Type B pancreatic cell (in vitro differentiated cells): ENCODE results near the gene STON2. TPM values are rescaled to one million over a fixed set of nuclear protein-coding genes. Genes with fewer than 3 reads are reported as not detected.
"Not testable (repeated sequence)": the region's sequence is repeated elsewhere in the genome, so short reads cannot be mapped to it uniquely, and the experiment has no call there.

ENCODE experiments used
- DNase-seq: peaks from one replicate; pipeline ENCODE4 v3.0.0; 2021; ENCODE audit warnings: mixed read lengths; ENCODE audit not compliant: unreplicated experiment; ENCODE audit errors: extremely low spot score
- H3K27ac Mint-ChIP-seq: 2 replicates; pipeline ENCODE4 v1.8.0; 2021; ENCODE audit warnings: mild to moderate bottlenecking, mixed read lengths
- H3K27me3 Mint-ChIP-seq: 2 replicates; pipeline ENCODE4 v1.8.0; 2021; ENCODE audit warnings: mixed read lengths
- H3K36me3 Mint-ChIP-seq: 2 replicates; pipeline ENCODE4 v1.8.0; 2021; ENCODE audit warnings: mixed read lengths
- H3K4me1 Mint-ChIP-seq: one replicate; pipeline ENCODE4 v1.8.0; 2021; ENCODE audit warnings: mixed read lengths; ENCODE audit not compliant: unreplicated experiment
- H3K4me3 Mint-ChIP-seq: 2 replicates; pipeline ENCODE4 v1.8.0; 2021; ENCODE audit warnings: mild to moderate bottlenecking, mixed read lengths
- H3K9me3 Mint-ChIP-seq: 2 replicates; pipeline ENCODE4 v1.8.0; 2021; ENCODE audit warnings: mixed read lengths
- CTCF ChIP-seq: fragments of 200-600 bp; sonication (generic); conservative IDR thresholded peaks from 2 replicates; pipeline ENCODE4 v1.5.0; 2021; ENCODE audit warnings: antibody characterized with exemption, mild to moderate bottlenecking
- total RNA-seq: library from RNA; stranded (reverse); gene quantifications from 2 replicates; pipeline ENCODE4 v1.2.1, GENCODE V29; 2021; ENCODE audit warnings: low replicate concordance

Gene STON2
- total RNA-seq, 1 donor from 2014 or later = 40.4 TPM

GRCh38 chr14:81245771-81246170 is 154.4 kb downstream of the STON2 start:
- Mint-ChIP-seq H3K27me3 (no peaks in the 10 kb centered on the region), H3K4me3 (no peak overlapping the region), H3K27ac (no peak overlapping the region), H3K4me1 (no peaks in the 10 kb centered on the region), H3K36me3 (no peaks in the 10 kb centered on the region), H3K9me3 (peaks cover 4% of the 10 kb centered on the region)
- no peak for DNase-seq
- no peak for TF ChIP-seq CTCF

DNA sequence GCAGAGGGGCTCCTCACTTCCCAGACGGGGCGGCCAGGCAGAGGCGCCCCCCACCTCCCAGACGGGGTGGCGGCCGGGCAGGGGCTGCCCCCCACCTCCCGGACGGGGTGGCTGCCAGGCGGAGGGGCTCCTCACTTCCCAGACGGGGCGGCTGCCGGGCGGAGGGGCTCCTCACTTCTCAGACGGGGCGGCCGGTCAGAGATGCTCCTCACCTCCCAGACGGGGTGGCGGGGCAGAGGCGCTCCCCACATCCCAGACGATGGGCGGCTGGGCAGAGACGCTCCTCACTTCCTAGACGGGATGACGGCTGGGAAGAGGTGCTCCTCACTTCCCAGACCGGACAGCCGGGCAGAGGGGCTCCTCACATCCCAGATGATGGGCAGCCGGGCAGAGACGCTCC is 155.7 kb downstream of the STON2 start:
- H3K27me3 Mint-ChIP-seq, H3K4me1 Mint-ChIP-seq, H3K36me3 Mint-ChIP-seq, H3K4me3 Mint-ChIP-seq, H3K9me3 Mint-ChIP-seq, H3K27ac Mint-ChIP-seq, DNase-seq: not testable (repeated sequence)

DNA sequence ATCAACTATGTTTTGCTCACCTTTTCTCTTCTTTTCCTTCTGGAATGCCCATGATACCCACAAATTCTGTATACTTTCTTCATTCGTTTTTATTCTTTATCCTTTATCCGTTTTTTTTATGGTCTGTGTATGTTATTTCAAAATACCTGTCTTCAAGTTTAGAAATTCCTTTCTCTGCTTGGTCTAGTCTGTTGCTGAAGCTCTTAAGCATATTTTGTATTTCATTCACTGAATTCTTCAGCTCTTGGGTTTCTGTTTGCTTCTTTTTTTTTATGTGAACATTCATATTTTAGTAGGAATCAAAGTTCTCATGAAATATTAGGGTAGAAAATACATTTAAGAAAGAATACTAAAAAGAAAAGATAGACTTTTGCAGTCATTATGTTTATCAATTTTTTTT is 156.6 kb downstream of the STON2 start:
- no peaks in the 10 kb centered on the region for H3K4me1 Mint-ChIP-seq
- no peak for DNase-seq
- peaks cover 3% of the 10 kb centered on the region for H3K27me3 Mint-ChIP-seq
- peaks cover 4% of the 10 kb centered on the region for H3K9me3 Mint-ChIP-seq
- no peak overlapping the region for H3K27ac Mint-ChIP-seq
- no peak overlapping the region for H3K4me3 Mint-ChIP-seq
- TF ChIP-seq CTCF = no peak
- no peaks in the 10 kb centered on the region for H3K36me3 Mint-ChIP-seq

- not testable (repeated sequence) for DNase-seq, H3K9me3 Mint-ChIP-seq, H3K27ac Mint-ChIP-seq, H3K36me3 Mint-ChIP-seq, H3K4me3 Mint-ChIP-seq, H3K27me3 Mint-ChIP-seq
- peaks cover 11% of the 10 kb centered on the region for H3K4me1 Mint-ChIP-seq
Measured at GRCh38 chr14:81236849-81237248, 163.3 kb downstream of the STON2 start.

DNA sequence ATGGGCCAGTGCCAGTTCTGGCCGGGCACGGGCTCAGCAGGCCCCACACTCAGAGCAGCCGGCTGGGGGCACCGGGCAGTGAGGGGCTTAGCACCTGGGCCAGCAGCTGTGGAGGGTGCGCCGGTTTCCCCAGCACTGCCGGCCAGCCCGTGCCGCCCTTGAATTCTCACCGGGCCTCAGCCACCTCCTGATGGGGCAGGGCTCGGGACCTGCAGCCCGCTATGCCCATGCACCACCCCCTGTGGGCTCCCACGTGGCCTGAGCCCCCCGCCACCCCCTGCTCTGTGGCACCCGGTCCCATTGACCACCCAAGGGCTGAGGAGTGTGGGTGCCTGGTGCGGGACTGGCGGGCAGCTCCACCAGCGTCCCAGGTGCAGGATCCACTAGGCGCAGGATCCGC is 164.0 kb downstream of the STON2 start:
- peaks cover 11% of the 10 kb centered on the region for H3K4me1 Mint-ChIP-seq
- TF ChIP-seq CTCF = no peak
- no peak for DNase-seq
- H3K27ac Mint-ChIP-seq = no peak overlapping the region
- peaks cover 3% of the 10 kb centered on the region for H3K27me3 Mint-ChIP-seq
- H3K9me3 Mint-ChIP-seq = peaks cover 7% of the 10 kb centered on the region
- no peak overlapping the region for H3K4me3 Mint-ChIP-seq
- no peaks in the 10 kb centered on the region for H3K36me3 Mint-ChIP-seq

GRCh38 chr14:81235096-81235495 is 165.0 kb downstream of the STON2 start:
- H3K9me3 Mint-ChIP-seq = peaks cover 8% of the 10 kb centered on the region
- no peak overlapping the region for H3K4me3 Mint-ChIP-seq
- no peak overlapping the region for H3K27ac Mint-ChIP-seq
- H3K4me1 Mint-ChIP-seq = peaks cover 11% of the 10 kb centered on the region
- H3K27me3 Mint-ChIP-seq = no peaks in the 10 kb centered on the region
- DNase-seq = no peak
- no peak for TF ChIP-seq CTCF
- H3K36me3 Mint-ChIP-seq = no peaks in the 10 kb centered on the region

DNA sequence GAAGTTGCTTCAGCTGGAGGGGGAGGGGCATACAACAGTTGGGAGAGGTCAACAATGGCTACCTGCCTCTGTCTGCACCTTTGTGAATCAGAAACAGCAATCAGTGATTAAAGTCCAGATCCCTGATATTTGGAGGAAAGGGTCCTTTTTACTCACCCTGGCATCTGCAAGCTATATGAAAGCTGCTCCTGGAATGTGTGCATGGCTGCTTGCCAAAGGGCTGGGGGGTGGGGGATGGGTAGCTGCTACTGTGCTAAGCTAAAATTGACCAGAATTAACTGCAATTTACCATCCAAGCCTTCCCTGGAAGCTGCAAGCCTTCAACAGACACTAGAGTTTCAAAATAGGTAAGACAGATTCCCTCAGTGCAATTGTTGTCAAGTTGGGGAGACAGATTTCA is 165.8 kb downstream of the STON2 start:
- peaks cover 11% of the 10 kb centered on the region for H3K4me1 Mint-ChIP-seq
- H3K4me3 Mint-ChIP-seq = no peak overlapping the region
- H3K27me3 Mint-ChIP-seq = no peaks in the 10 kb centered on the region
- H3K27ac Mint-ChIP-seq = no peak overlapping the region
- DNase-seq = no peak
- peaks cover 8% of the 10 kb centered on the region for H3K9me3 Mint-ChIP-seq
- no peak for TF ChIP-seq CTCF
- no peaks in the 10 kb centered on the region for H3K36me3 Mint-ChIP-seq
